Neural cell (in vitro differentiated cells): ENCODE measurements around the gene CABLES1. TPM values are rescaled to one million over a fixed set of nuclear protein-coding genes. Genes with fewer than 3 reads are reported as not detected.

Source experiments
- H2AFZ ChIP-seq: fragments of 200-600, 300-800 bp; sonication (generic), shearing (Covaris generic); 2 replicates; pipeline ENCODE4 v1.6.0; 2014; ENCODE audit warnings: low read depth, mild to moderate bottlenecking, antibody characterized with exemption, low read length, moderate library complexity
- H3F3A ChIP-seq: fragments of 200-600 bp; shearing (Covaris generic); 2 replicates; pipeline ENCODE4 v1.6.1; 2016; ENCODE audit warnings: mild to moderate bottlenecking, moderate library complexity, mixed read lengths, antibody characterized with exemption, low read length; ENCODE audit not compliant: insufficient read depth, poor library complexity, severe bottlenecking
- H3K27ac ChIP-seq: fragments of 200-600, 300-800 bp; sonication (generic), shearing (Covaris generic); 2 replicates; pipeline ENCODE4 v1.5.1; 2014; ENCODE audit warnings: mild to moderate bottlenecking, low read length, moderate library complexity
- H3K27me3 ChIP-seq: fragments of 300-800, 200-600 bp; sonication (generic), shearing (Covaris generic); 2 replicates; pipeline ENCODE4 v1.6.0; 2014; ENCODE audit warnings: mild to moderate bottlenecking, low read depth, low read length, moderate library complexity; ENCODE audit not compliant: insufficient read depth
- H3K36me3 ChIP-seq: fragments of 300-800, 200-600 bp; sonication (generic), shearing (Covaris generic); 2 replicates; pipeline ENCODE4 v1.5.1; 2014; ENCODE audit warnings: mild to moderate bottlenecking, antibody characterized with exemption, low read length, moderate library complexity; ENCODE audit not compliant: insufficient read depth
- H3K4me2 ChIP-seq: fragments of 300-800, 200-600 bp; sonication (generic), shearing (Covaris generic); 2 replicates; pipeline ENCODE4 v1.6.0; 2014; ENCODE audit warnings: mild to moderate bottlenecking, low read length
- H3K4me3 ChIP-seq: fragments of 300-800, 200-600 bp; sonication (generic), shearing (Covaris generic); 2 replicates; pipeline ENCODE4 v1.5.1; 2014; ENCODE audit warnings: mild to moderate bottlenecking, low read length, moderate library complexity
- H3K79me2 ChIP-seq: fragments of 200-600 bp; shearing (Covaris generic); replicated peaks from 2 replicates; pipeline ENCODE4 v1.6.0; 2014; ENCODE audit warnings: mild to moderate bottlenecking, low read length, moderate library complexity; ENCODE audit not compliant: insufficient read depth
- H3K9ac ChIP-seq: fragments of 300-800, 200-600 bp; sonication (generic), shearing (Covaris generic); 2 replicates; pipeline ENCODE4 v1.6.1; 2016; ENCODE audit warnings: mild to moderate bottlenecking, low read length, mixed read lengths
- H3K9me2 ChIP-seq: fragments of 200-600 bp; shearing (Covaris generic); 2 replicates; pipeline ENCODE4 v1.6.1; 2016; ENCODE audit warnings: mild to moderate bottlenecking, low read length, mixed read lengths; ENCODE audit not compliant: insufficient read depth
- H3K9me3 ChIP-seq: fragments of 200-600, 300-800 bp; sonication (generic), shearing (Covaris generic); 2 replicates; pipeline ENCODE4 v1.6.1; 2016; ENCODE audit warnings: mild to moderate bottlenecking, mixed run types, low read length, moderate library complexity, mixed read lengths
- H4K20me1 ChIP-seq: fragments of 200-600 bp; shearing (Covaris generic); 2 replicates; pipeline ENCODE4 v1.6.1; 2016; ENCODE audit warnings: mild to moderate bottlenecking, mixed run types; ENCODE audit not compliant: insufficient read depth
- CTCF ChIP-seq: fragments of 450-650 bp; IDR thresholded peaks from 2 replicates; pipeline ENCODE4 v1.5.1; 2014; ENCODE audit warnings: antibody characterized with exemption, mild to moderate bottlenecking, moderate library complexity; ENCODE audit not compliant: poor library complexity, severe bottlenecking
- EP300 ChIP-seq: fragments of 450-650 bp; conservative IDR thresholded peaks from 2 replicates; pipeline ENCODE4 v1.6.1; 2014; ENCODE audit warnings: antibody characterized with exemption, mild to moderate bottlenecking, moderate library complexity; ENCODE audit not compliant: poor library complexity, severe bottlenecking
- EZH2 ChIP-seq: fragments of 200-600, 300-800 bp; shearing (Covaris generic), sonication (generic); IDR thresholded peaks from 2 replicates; pipeline ENCODE4 v1.6.1; 2014; ENCODE audit warnings: antibody characterized with exemption, low read length, borderline replicate concordance, mild to moderate bottlenecking; ENCODE audit not compliant: insufficient read depth, poor library complexity, severe bottlenecking
- MXI1 ChIP-seq: fragments of 450-650 bp; conservative IDR thresholded peaks from 2 replicates; pipeline ENCODE4 v1.6.1; 2014; ENCODE audit warnings: antibody characterized with exemption, mild to moderate bottlenecking; ENCODE audit not compliant: poor library complexity, severe bottlenecking
- POLR2AphosphoS5 ChIP-seq: IDR thresholded peaks from 2 replicates; pipeline ENCODE4 v1.6.1; 2012
- RAD21 ChIP-seq: fragments of 450-650 bp; conservative IDR thresholded peaks from 2 replicates; pipeline ENCODE4 v1.6.1; 2014; ENCODE audit warnings: antibody characterized with exemption, mild to moderate bottlenecking, moderate library complexity
- REST ChIP-seq: IDR thresholded peaks from 2 replicates; pipeline ENCODE4 v1.6.1; 2012; ENCODE audit warnings: borderline replicate concordance
- SMC3 ChIP-seq: fragments of 450-650 bp; conservative IDR thresholded peaks from 2 replicates; pipeline ENCODE4 v1.6.1; 2014; ENCODE audit warnings: antibody characterized with exemption, mild to moderate bottlenecking, moderate library complexity; ENCODE audit not compliant: poor library complexity
- TAF1 ChIP-seq: IDR thresholded peaks from 2 replicates; pipeline ENCODE4 v1.6.1; 2012; ENCODE audit warnings: low read depth
- polyA plus RNA-seq: library from polyadenylated mRNA; depleted of rRNA; stranded (reverse); fragments of >200 nt; gene quantifications from 2 replicates; pipeline ENCODE4 v1.2.3, GENCODE V29; 2014

The CABLES1 gene
- polyA plus RNA-seq, 1 donor from 2014 or later, result 1.4 TPM

DNA sequence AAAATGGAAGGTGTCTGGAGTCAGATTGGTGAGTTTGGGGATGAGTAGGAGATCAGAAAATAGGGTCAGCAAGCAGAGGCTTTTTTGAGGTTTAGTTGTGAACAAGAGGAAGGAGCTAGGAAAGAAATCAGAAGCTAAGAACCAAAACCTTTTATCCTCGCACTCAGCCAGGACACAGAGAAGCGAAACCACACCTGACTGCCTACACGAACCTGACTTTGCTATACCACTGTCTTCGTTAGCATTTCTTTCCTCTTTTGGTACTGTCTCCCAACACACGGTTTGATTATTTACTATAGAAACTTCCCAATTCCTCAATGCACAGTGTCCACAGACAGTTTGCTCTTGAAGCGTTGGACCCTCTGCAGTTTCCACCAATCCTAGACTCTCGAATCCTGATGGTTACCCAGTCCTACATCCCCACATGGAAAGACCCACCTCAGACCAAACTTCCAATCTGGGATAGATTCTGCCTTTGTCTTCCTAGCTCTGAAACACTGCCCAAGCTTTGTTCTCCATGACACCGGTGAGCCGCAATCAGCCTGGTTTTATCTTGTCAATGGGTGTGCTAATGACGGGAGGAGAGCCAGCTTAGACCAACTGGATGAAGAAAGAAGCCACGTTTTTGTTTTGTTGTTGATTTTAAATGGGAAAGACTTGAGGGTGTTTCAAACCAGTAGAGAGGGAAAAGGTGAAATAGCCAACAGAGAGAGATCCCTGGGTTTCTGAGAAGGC, 137.4 kb downstream of the CABLES1 start:
- Histone ChIP-seq H3K79me2 (no peaks in the 10 kb centered on the region), H3K9ac (no peak overlapping the region), H3K27ac (no peak overlapping the region), H3K9me3 (no peaks in the 10 kb centered on the region), H4K20me1 (no peaks in the 10 kb centered on the region), H3K36me3 (no peaks in the 10 kb centered on the region), H3K4me3 (no peak overlapping the region), H3K27me3 (no peaks in the 10 kb centered on the region), H3K9me2 (no peaks in the 10 kb centered on the region), H2AFZ (no peak overlapping the region), H3F3A (no peaks in the 10 kb centered on the region), H3K4me2 (no peak overlapping the region)
- TF ChIP-seq EZH2 (no peak), EP300 (no peak), CTCF (no peak), SMC3 (no peak), REST (no peak)

GRCh38 chr18:23273443-23273966, 138.2 kb downstream of the CABLES1 start:
- H3K9me2 ChIP-seq, result no peaks in the 10 kb centered on the region
- H3K4me3 ChIP-seq, result no peak overlapping the region
- H3K36me3 ChIP-seq, result no peaks in the 10 kb centered on the region
- H3K27ac ChIP-seq, result no peak overlapping the region
- no peaks in the 10 kb centered on the region for H3K27me3 ChIP-seq
- H3K9ac ChIP-seq, result no peak overlapping the region
- no peak overlapping the region for H3K4me2 ChIP-seq
- H2AFZ ChIP-seq, result no peak overlapping the region
- no peaks in the 10 kb centered on the region for H4K20me1 ChIP-seq
- no peaks in the 10 kb centered on the region for H3K79me2 ChIP-seq
- H3K9me3 ChIP-seq, result no peaks in the 10 kb centered on the region
- no peak for TF ChIP-seq EZH2
- TF ChIP-seq SMC3, result no peak
- TF ChIP-seq RAD21, result no peak
- no peak for TF ChIP-seq EP300
- no peak for TF ChIP-seq CTCF
- TF ChIP-seq REST, result no peak
- no peak for TF ChIP-seq POLR2AphosphoS5
- TF ChIP-seq TAF1, result no peak
- TF ChIP-seq MXI1, result no peak
- H3F3A ChIP-seq, result no peaks in the 10 kb centered on the region
